Body of pancreas (tissue), 4 donors: Measurements from ENCODE around the gene UBXN4. TPM values are rescaled to one million over a fixed set of nuclear protein-coding genes. Genes with fewer than 3 reads are reported as not detected.

ENCODE experiments used
- ATAC-seq: fragments of 150-250 bp; one replicate; pipeline ENCODE4 v1.9.1; 2016
- DNase-seq, 4 donors: peaks; one replicate each; pipeline ENCODE4 v3.0.0-alpha.2; 2019
- H3K27ac ChIP-seq, 4 donors: fragments of 200-600 bp; sonication (generic); 1 replicate in 3 of 4; 2 replicates in 1 of 4; pipeline versions ENCODE4 v1.5.1 to v1.6.1; 2016 to 2019; ENCODE audit warnings: mild to moderate bottlenecking in 1 of 4, mixed read lengths in 1 of 4, moderate library complexity in 1 of 4
- H3K27me3 ChIP-seq, 2 donors: fragments of 200-600 bp; sonication (generic); one replicate each; pipeline ENCODE4 v1.6.0; 2016; ENCODE audit warnings: mild to moderate bottlenecking in 1 of 2
- H3K36me3 ChIP-seq, 2 donors: fragments of 200-600 bp; sonication (generic); replicated peaks in 1 of 2; 2 replicates each; pipeline ENCODE4 v1.5.1; 2016; ENCODE audit warnings: low read depth in 2 of 2; ENCODE audit not compliant: insufficient read depth in 1 of 2
- H3K4me1 ChIP-seq: fragments of 200-600 bp; sonication (generic); one replicate; pipeline ENCODE4 v1.6.0; 2016
- H3K4me3 ChIP-seq, 2 donors: fragments of 200-600 bp; sonication (generic); 1 replicate in 1 of 2; 2 replicates in 1 of 2; pipeline ENCODE4 v1.5.1; 2016 to 2019
- H3K9me3 ChIP-seq, 3 donors: fragments of 200-600 bp; sonication (generic); 1 replicate in 2 of 3; 2 replicates in 1 of 3; pipeline ENCODE4 v1.5.1; 2016
- CTCF ChIP-seq, 7 experiments: fragments of 450-650 bp in 4 of 7; fragments of 200-600 bp in 3 of 7; sonication (generic) in 3 of 7; IDR thresholded peaks; one replicate each; pipeline ENCODE4 v1.5.1; 2016 to 2019; ENCODE audit warnings: antibody characterized with exemption in 7 of 7
- POLR2A ChIP-seq, 3 donors: fragments of 450-650 bp; IDR thresholded peaks; one replicate each; pipeline ENCODE4 v1.6.1; 2016; ENCODE audit warnings: antibody characterized with exemption in 3 of 3, mild to moderate bottlenecking in 2 of 3
- WGBS, 2 donors: methylation state at CpG; one replicate each; pipeline ENCODE4 v1.1.5; 2017; 5-methylcytosine and 5-hydroxymethylcytosine counted together
- intact Hi-C: fragments of 100-400 bp; cut with DNase I; formaldehyde crosslinking; loops from one replicate; pipeline ENCODE4 v1.15.1; 2023
- total RNA-seq, 2 donors: library from RNA; depleted of rRNA; stranded (reverse); fragments of >200 nt; gene quantifications; one replicate each; pipeline ENCODE4 v1.1.0, GENCODE V29; 2016

UBXN4 gene
- total RNA-seq, 2 donors from 2014 or later, result 55.7 to 70.3 TPM

- peaks cover 22 to 40% of the 10 kb centered on the region in 2 donors for H3K36me3 ChIP-seq
- DNase-seq (no peak), ATAC-seq (no peak)
- no peaks in the 10 kb centered on the region for H3K9me3 ChIP-seq
- 100% methylated on average over 1 of the region's 1 CpG for WGBS, 2 donors
- intact Hi-C loops, result no loop called here
- no peak for TF ChIP-seq CTCF (IDR thresholded peaks at IDR 0.05)
- no peak for TF ChIP-seq POLR2A (IDR thresholded peaks at IDR 0.05)
- no peaks in the 10 kb centered on the region for H3K27me3 ChIP-seq
- H3K4me1 ChIP-seq, result no peaks in the 10 kb centered on the region
- H3K4me3 ChIP-seq, result no peak overlapping the region
- H3K27ac ChIP-seq, result no peak overlapping the region
These were observed 15.0 kb downstream of the UBXN4 start for GRCh38 chr2:135756692-135757091.

DNA sequence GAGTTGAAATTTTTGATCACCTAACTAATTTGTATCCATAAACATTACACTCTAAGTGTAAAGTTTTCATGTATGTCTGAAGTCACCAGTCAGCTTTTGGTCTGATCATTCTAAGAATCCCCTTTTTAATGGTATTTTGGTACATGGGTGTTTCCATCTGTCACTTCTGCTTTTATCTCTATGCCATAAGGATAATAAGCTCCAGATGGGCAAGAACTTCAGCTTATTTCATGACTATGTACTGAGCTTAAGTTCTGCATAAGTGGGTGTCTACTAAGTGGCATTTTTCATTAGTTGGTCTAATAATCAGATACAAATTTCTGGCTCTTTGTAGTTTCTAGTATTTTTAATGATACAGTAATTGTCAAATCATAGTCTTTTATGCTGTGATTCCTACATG is 20.4 kb downstream of the UBXN4 start:
- DNase-seq, result no peak
- Histone ChIP-seq H3K4me3 (no peak overlapping the region), H3K27ac (no peak overlapping the region), H3K36me3 (peaks cover 8 to 28% of the 10 kb centered on the region in 2 donors), H3K27me3 (no peaks in the 10 kb centered on the region), H3K9me3 (no peaks in the 10 kb centered on the region), H3K4me1 (no peaks in the 10 kb centered on the region)
- intact Hi-C loops, result no loop called here
- no peak for TF ChIP-seq POLR2A (IDR thresholded peaks at IDR 0.05)
- TF ChIP-seq CTCF (IDR thresholded peaks at IDR 0.05), result no peak
- no peak for ATAC-seq

GRCh38 chr2:135762530-135762929 is 20.9 kb downstream of the UBXN4 start:
- H3K27ac ChIP-seq, result no peak overlapping the region
- no peaks in the 10 kb centered on the region for H3K9me3 ChIP-seq
- H3K4me1 ChIP-seq, result no peaks in the 10 kb centered on the region
- DNase-seq, result no peak
- peaks cover 4 to 28% of the 10 kb centered on the region in 2 donors for H3K36me3 ChIP-seq
- H3K27me3 ChIP-seq, result no peaks in the 10 kb centered on the region
- intact Hi-C loops, result no loop called here
- WGBS, 2 donors, result 93 to 96% methylated on average over 1 of the region's 1 CpG
- no peak overlapping the region for H3K4me3 ChIP-seq
- no peak for TF ChIP-seq CTCF (IDR thresholded peaks at IDR 0.05)
- no peak for TF ChIP-seq POLR2A (IDR thresholded peaks at IDR 0.05)
- ATAC-seq, result no peak

DNA sequence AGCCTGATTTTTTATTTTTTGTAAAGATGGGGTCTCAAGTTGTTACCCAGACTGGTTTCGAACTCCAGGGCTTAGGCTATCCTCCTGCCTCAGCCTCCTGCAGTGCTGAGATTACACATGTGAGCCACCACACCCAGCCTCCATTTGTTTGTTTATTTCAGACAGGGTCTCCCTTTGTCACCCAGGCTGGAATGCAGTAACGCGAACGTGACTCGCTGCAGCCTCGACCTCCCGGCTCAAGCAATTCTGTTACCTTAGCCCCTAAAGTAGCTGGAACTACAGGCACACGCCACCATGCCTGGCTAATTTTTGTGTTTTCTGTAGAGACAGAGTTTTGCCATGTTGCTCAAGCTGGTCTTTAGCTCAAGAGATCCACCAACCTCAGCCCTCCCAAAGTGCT is 27.2 kb downstream of the UBXN4 start:
- ATAC-seq (no peak), DNase-seq (no peak)
- peaks cover 27 to 39% of the 10 kb centered on the region in 2 donors for H3K36me3 ChIP-seq
- H3K9me3 ChIP-seq, result no peaks in the 10 kb centered on the region
- H3K27ac ChIP-seq, result no peak overlapping the region
- no peak for TF ChIP-seq POLR2A (IDR thresholded peaks at IDR 0.05)
- TF ChIP-seq CTCF (IDR thresholded peaks at IDR 0.05), result no peak
- WGBS, 2 donors, result 95 to 96% methylated on average over 8 of the region's 8 CpGs
- H3K4me1 ChIP-seq, result no peaks in the 10 kb centered on the region
- intact Hi-C loops, result no loop called here
- H3K27me3 ChIP-seq, result no peaks in the 10 kb centered on the region
- H3K4me3 ChIP-seq, result no peak overlapping the region

DNA sequence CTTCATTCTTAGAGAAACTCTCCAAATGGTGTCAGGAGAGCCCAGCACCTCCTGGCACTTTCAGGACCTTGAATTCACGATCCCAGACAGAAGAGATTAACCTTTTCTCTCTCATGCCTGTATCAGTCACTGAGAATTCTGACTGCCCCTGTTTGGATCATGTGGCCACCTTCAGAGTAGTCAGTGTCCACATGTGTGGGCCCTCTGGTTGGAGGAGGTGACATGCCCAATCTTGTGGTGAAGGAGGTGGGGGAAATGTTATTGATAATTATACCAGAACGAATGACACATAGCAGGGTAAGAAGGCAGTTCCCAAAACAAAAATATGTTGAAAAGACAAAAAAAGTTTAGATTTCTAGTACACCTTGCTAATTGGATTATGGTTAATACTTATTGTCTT is 31.7 kb downstream of the UBXN4 start:
- peaks cover 27 to 48% of the 10 kb centered on the region in 2 donors for H3K36me3 ChIP-seq
- no peaks in the 10 kb centered on the region for H3K27me3 ChIP-seq

More for the DNA sequence above, 31.7 kb downstream of the UBXN4 start:
- H3K27ac ChIP-seq, result no peak overlapping the region
- intact Hi-C loops, result no loop called here
- TF ChIP-seq CTCF (IDR thresholded peaks at IDR 0.05), result no peak
- no peak for TF ChIP-seq POLR2A (IDR thresholded peaks at IDR 0.05)
- DNase-seq, result no peak
- 77 to 92% methylated on average over 2 of the region's 2 CpGs for WGBS, 2 donors
- no peaks in the 10 kb centered on the region for H3K9me3 ChIP-seq
- ATAC-seq, result no peak
- H3K4me3 ChIP-seq, result no peak overlapping the region
- H3K4me1 ChIP-seq, result no peaks in the 10 kb centered on the region
